ENCODE measurements around the gene GLRB.

- TF ChIP-seq CTCF (IDR thresholded peaks at IDR 0.05): no peak
- TF ChIP-seq POLR2A (IDR thresholded peaks at IDR 0.05): no peak
- no peak for TF ChIP-seq POLR2AphosphoS5 (IDR thresholded peaks at IDR 0.05; ENCODE audit: insufficient read depth in 1 of 2, low read depth in 1 of 2)
Observed at GRCh38 chr4:157072002-157072401, 3.9 kb upstream of the GLRB start.
